ENCODE measurements around the gene CCDC8. TPM values are rescaled to one million over a fixed set of nuclear protein-coding genes. Genes with fewer than 3 reads are reported as not detected.

The CCDC8 gene
- total RNA-seq, 6 donors from 2014 or later: 6.0 to 14.3 (median 8.3) TPM

DNA sequence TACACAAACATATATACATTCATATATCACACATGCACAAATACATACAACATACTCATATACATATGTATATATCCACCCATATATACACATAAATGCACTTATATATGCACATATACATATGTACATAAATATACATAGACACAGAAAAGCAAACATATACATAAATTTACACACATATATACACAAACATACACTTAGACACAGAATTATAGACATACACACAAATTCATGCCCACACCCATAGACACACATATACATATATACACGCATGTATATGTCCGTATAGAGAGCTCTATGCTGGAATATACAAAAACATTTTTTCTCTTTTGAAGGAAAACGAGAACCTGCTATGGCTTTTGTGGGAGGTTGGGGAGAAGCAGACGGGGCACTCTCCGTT is 37.4 kb upstream of the CCDC8 start:
- Histone ChIP-seq H3K9me3 (peaks cover 0 to 3% (median 0%) of the 10 kb centered on the region in 4 donors), H3K36me3 (no peaks in the 10 kb centered on the region), H3K27me3 (no peaks in the 10 kb centered on the region), H3K4me1 (no peaks in the 10 kb centered on the region), H3K27ac (no peak overlapping the region), H3K4me3 (no peak overlapping the region)
- DNase-seq (no peak), ATAC-seq (ENCODE audit: low FRiP score in 2 of 2) (no peak)
- no peak for TF ChIP-seq POLR2AphosphoS5 (IDR thresholded peaks at IDR 0.05)
- no peak for TF ChIP-seq POLR2A (IDR thresholded peaks at IDR 0.05)
- TF ChIP-seq EP300 (IDR thresholded peaks at IDR 0.05): no peak
- TF ChIP-seq, protein P1, sequence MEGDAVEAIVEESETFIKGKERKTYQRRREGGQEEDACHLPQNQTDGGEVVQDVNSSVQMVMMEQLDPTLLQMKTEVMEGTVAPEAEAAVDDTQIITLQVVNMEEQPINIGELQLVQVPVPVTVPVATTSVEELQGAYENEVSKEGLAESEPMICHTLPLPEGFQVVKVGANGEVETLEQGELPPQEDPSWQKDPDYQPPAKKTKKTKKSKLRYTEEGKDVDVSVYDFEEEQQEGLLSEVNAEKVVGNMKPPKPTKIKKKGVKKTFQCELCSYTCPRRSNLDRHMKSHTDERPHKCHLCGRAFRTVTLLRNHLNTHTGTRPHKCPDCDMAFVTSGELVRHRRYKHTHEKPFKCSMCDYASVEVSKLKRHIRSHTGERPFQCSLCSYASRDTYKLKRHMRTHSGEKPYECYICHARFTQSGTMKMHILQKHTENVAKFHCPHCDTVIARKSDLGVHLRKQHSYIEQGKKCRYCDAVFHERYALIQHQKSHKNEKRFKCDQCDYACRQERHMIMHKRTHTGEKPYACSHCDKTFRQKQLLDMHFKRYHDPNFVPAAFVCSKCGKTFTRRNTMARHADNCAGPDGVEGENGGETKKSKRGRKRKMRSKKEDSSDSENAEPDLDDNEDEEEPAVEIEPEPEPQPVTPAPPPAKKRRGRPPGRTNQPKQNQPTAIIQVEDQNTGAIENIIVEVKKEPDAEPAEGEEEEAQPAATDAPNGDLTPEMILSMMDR (IDR thresholded peaks at IDR 0.05): no peak
- 82 to 84% methylated on average over 5 of the region's 5 CpGs for WGBS, 2 donors

DNA sequence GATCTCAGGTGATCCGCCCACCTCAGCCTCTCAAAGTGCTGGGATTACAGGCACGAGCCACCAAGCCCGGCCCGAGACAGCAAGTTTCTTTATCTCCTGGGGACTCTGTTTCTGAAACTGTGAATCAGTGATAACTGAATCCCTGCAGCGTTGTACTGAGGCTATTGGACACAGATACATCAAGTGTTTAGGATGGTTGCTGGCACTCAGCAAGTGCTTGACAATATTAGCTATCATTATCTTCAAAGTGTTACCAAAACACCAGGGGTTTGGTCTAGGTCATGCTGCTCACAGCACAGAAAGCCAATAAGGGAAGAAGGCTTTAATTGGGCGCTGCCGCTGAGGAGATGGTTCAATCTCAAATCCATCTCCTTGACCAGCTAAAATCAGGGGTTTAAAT is 35.9 kb upstream of the CCDC8 start:
- Histone ChIP-seq H3K4me3 (no peak overlapping the region), H3K36me3 (no peaks in the 10 kb centered on the region), H3K27ac (no peak overlapping the region), H3K27me3 (no peaks in the 10 kb centered on the region), H3K4me1 (no peaks in the 10 kb centered on the region), H3K9me3 (peaks cover 0 to 3% (median 0%) of the 10 kb centered on the region in 4 donors)
- TF ChIP-seq POLR2A (IDR thresholded peaks at IDR 0.05) (no peak), EP300 (IDR thresholded peaks at IDR 0.05) (no peak), POLR2AphosphoS5 (IDR thresholded peaks at IDR 0.05) (no peak)
- TF ChIP-seq, protein P1 (IDR thresholded peaks at IDR 0.05): no peak
- DNase-seq (no peak), ATAC-seq (ENCODE audit: low FRiP score in 2 of 2) (no peak)
- WGBS, 2 donors: 55 to 62% methylated on average over 6 to 7 of the region's 7 CpGs

DNA sequence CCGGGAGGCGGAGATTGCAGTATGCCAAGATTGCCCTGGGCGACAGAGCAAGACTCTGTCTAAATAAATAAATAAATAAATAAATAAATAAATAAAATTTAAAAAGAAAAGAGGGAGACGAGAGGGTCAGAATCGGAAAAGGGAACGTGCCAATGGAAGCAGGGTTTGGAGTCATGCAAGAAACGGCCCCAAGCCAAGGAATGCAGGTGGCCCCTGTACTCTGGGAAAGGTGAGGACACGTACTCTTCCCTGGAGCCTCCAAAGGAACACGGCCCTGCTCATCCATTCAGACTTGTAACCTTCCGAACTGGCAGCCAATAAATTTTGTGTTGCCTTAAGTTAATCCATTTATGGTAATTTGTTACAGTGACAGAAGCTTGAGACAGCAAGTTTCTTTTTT is 35.2 kb upstream of the CCDC8 start:
- peaks cover 0 to 3% (median 0%) of the 10 kb centered on the region in 4 donors for H3K9me3 ChIP-seq
- H3K27me3 ChIP-seq: no peaks in the 10 kb centered on the region
- no peak for ATAC-seq (ENCODE audit: low FRiP score in 2 of 2)
- H3K4me1 ChIP-seq: no peaks in the 10 kb centered on the region
- no peak for TF ChIP-seq POLR2AphosphoS5 (IDR thresholded peaks at IDR 0.05)
- no peak for TF ChIP-seq POLR2A (IDR thresholded peaks at IDR 0.05)
- no peak for TF ChIP-seq EP300 (IDR thresholded peaks at IDR 0.05)
- no peak overlapping the region for H3K27ac ChIP-seq
- WGBS, 2 donors: 91 to 95% methylated on average over 10 of the region's 10 CpGs
- H3K4me3 ChIP-seq: no peak overlapping the region
- DNase-seq: no peak
- no peaks in the 10 kb centered on the region for H3K36me3 ChIP-seq

DNA sequence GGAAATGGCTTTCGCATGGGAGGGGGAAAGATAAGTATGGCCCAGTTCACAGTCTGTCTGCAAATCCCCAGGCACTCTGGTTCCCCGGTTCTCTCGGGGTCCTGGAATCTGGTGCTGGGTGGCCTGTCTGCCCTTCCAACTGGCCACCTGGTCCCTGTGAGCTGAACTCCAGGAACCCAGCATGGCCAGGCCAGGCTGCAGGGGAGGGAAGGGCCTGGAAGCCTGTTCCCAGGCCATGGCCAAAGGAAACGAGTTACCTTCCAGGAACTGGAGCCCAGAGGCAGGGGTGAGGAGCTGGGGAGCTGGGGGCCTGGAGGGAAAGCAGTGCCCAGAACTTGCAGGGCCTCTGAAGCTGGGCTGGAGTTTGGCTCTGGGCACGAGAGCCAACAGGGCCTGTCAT is 34.5 kb upstream of the CCDC8 start:
- WGBS, 2 donors: 74% methylated on average over 5 of the region's 5 CpGs
- DNase-seq (no peak), ATAC-seq (ENCODE audit: low FRiP score in 2 of 2) (no peak)
- no peak overlapping the region for H3K4me3 ChIP-seq
- H3K27me3 ChIP-seq: no peaks in the 10 kb centered on the region
- no peak for TF ChIP-seq POLR2A (IDR thresholded peaks at IDR 0.05)
- TF ChIP-seq, protein P1 (IDR thresholded peaks at IDR 0.05): no peak
- TF ChIP-seq EP300 (IDR thresholded peaks at IDR 0.05): no peak
- TF ChIP-seq POLR2AphosphoS5 (IDR thresholded peaks at IDR 0.05): no peak
- no peak overlapping the region for H3K27ac ChIP-seq
- peaks cover 0 to 3% (median 0%) of the 10 kb centered on the region in 4 donors for H3K9me3 ChIP-seq
- no peaks in the 10 kb centered on the region for H3K36me3 ChIP-seq
- H3K4me1 ChIP-seq: peaks cover 0 to 4% (median 3%) of the 10 kb centered on the region in 4 donors

DNA sequence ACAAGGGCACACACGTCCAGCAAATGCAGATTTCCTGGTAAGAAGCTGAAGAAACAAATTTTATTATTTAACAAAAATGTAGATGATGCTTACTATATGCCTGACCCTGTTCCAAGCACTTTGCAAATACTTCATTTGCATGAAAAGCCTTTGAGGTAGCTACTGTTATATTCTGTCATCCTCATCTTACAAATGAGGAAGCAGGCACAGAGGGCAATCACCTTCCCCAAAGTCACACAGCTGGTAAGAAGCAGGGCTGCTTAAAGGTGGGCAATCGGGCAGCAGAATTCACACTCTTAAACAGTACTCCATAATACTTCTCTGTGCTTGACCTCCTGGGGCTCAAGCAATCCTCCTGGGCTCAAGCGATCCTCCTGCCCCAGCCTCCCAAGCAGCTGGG is 33.6 kb upstream of the CCDC8 start:
- H3K27ac ChIP-seq: no peak overlapping the region
- no peaks in the 10 kb centered on the region for H3K36me3 ChIP-seq
- no peak for TF ChIP-seq EP300 (IDR thresholded peaks at IDR 0.05)
- TF ChIP-seq, protein P1 (IDR thresholded peaks at IDR 0.05): no peak
- TF ChIP-seq POLR2A (IDR thresholded peaks at IDR 0.05): no peak
- TF ChIP-seq POLR2AphosphoS5 (IDR thresholded peaks at IDR 0.05): no peak
- no peak overlapping the region for H3K4me3 ChIP-seq
- WGBS, 2 donors: 24 to 45% methylated on average over 3 of the region's 3 CpGs
- DNase-seq (no peak), ATAC-seq (ENCODE audit: low FRiP score in 2 of 2) (no peak)
- H3K4me1 ChIP-seq: peaks cover 0 to 5% (median 4%) of the 10 kb centered on the region in 4 donors
- H3K27me3 ChIP-seq: no peaks in the 10 kb centered on the region
- peaks cover 0 to 3% (median 0%) of the 10 kb centered on the region in 4 donors for H3K9me3 ChIP-seq

Measured in upper lobe of left lung (tissue), 6 donors.